ENCODE data around the gene MERTK.
A peak's percentile ranks its signal among the peaks of the same experiment; 100 is the strongest.

The MERTK gene

GRCh38 chr2:112020561-112020960 is 122.2 kb downstream of the MERTK start:
- no peak overlapping the region for H3K4me3 ChIP-seq (ENCODE audit: control insufficient read depth, low read depth, low read length)
- peak; percentile 15 for TF ChIP-seq CTCF (conservative IDR thresholded peaks at IDR 0.05; ENCODE audit: control insufficient read depth, insufficient read depth, low read depth, low read length)
- no peak for DNase-seq (ENCODE audit: low read depth)

GRCh38 chr2:112021290-112021689 is 122.9 kb downstream of the MERTK start:
- no peak for TF ChIP-seq CTCF (conservative IDR thresholded peaks at IDR 0.05; ENCODE audit: control insufficient read depth, insufficient read depth, low read depth, low read length)
- no peak for DNase-seq (ENCODE audit: low read depth)
- H3K4me3 ChIP-seq (ENCODE audit: control insufficient read depth, low read depth, low read length) = no peak overlapping the region

- peak; percentile 36 for DNase-seq (ENCODE audit: low read depth)
- TF ChIP-seq CTCF (conservative IDR thresholded peaks at IDR 0.05; ENCODE audit: control insufficient read depth, insufficient read depth, low read depth, low read length) = no peak
- no peak overlapping the region for H3K4me3 ChIP-seq (ENCODE audit: control insufficient read depth, low read depth, low read length)
These were observed 123.4 kb downstream of the MERTK start for GRCh38 chr2:112021781-112022231.

- no peak for TF ChIP-seq CTCF (conservative IDR thresholded peaks at IDR 0.05; ENCODE audit: control insufficient read depth, insufficient read depth, low read depth, low read length)
- no peak for DNase-seq (ENCODE audit: low read depth)
- no peak overlapping the region for H3K4me3 ChIP-seq (ENCODE audit: control insufficient read depth, low read depth, low read length)
These were observed 125.3 kb downstream of the MERTK start for GRCh38 chr2:112023707-112024106.

- no peak overlapping the region for H3K4me3 ChIP-seq (ENCODE audit: control insufficient read depth, low read depth, low read length)
- TF ChIP-seq CTCF (conservative IDR thresholded peaks at IDR 0.05; ENCODE audit: control insufficient read depth, insufficient read depth, low read depth, low read length) = no peak
- DNase-seq (ENCODE audit: low read depth) = no peak
These were observed 125.8 kb downstream of the MERTK start for GRCh38 chr2:112024231-112024630.

- H3K4me3 ChIP-seq (ENCODE audit: control insufficient read depth, low read depth, low read length) = no peak overlapping the region
- no peak for TF ChIP-seq CTCF (conservative IDR thresholded peaks at IDR 0.05; ENCODE audit: control insufficient read depth, insufficient read depth, low read depth, low read length)
- no peak for DNase-seq (ENCODE audit: low read depth)
These were observed 126.6 kb downstream of the MERTK start for GRCh38 chr2:112024896-112025491.

- DNase-seq (ENCODE audit: low read depth) = no peak
- no peak for TF ChIP-seq CTCF (conservative IDR thresholded peaks at IDR 0.05; ENCODE audit: control insufficient read depth, insufficient read depth, low read depth, low read length)
- H3K4me3 ChIP-seq (ENCODE audit: control insufficient read depth, low read depth, low read length) = no peak overlapping the region
These were observed 128.1 kb downstream of the MERTK start for GRCh38 chr2:112026509-112026908.
